OCI-LY1 (cell line): ENCODE results near the gene PIK3IP1.

ENCODE experiments used
- H2AFZ ChIP-seq: fragments of 200-600 bp; sonication (generic), shearing (Covaris generic); 2 replicates; pipeline ENCODE4 v1.6.0; 2014; ENCODE audit warnings: antibody characterized with exemption, mild to moderate bottlenecking, low read length
- H3F3A ChIP-seq: fragments of 200-600 bp; sonication (generic), shearing (Covaris generic); 2 replicates; pipeline ENCODE4 v1.6.0; 2014; ENCODE audit warnings: mild to moderate bottlenecking, antibody characterized with exemption, low read length, moderate library complexity; ENCODE audit not compliant: insufficient read depth
- H3K27ac ChIP-seq: fragments of 200-600 bp; sonication (generic); 2 replicates; pipeline ENCODE4 v1.5.1; 2014; ENCODE audit warnings: low read length, mixed run types, mild to moderate bottlenecking, low read depth; ENCODE audit not compliant: poor library complexity, severe bottlenecking
- H3K27me3 ChIP-seq: fragments of 200-600 bp; sonication (generic); 2 replicates; pipeline ENCODE4 v1.6.0; 2014; ENCODE audit warnings: antibody characterized with exemption, mild to moderate bottlenecking, low read length, moderate library complexity; ENCODE audit not compliant: insufficient read depth
- H3K36me3 ChIP-seq: fragments of 200-600 bp; sonication (generic); 2 replicates; pipeline ENCODE4 v1.6.1; 2014; ENCODE audit warnings: mild to moderate bottlenecking, antibody characterized with exemption, low read length, moderate library complexity, mixed read lengths; ENCODE audit not compliant: insufficient read depth
- H3K4me1 ChIP-seq: fragments of 200-600 bp; sonication (generic); 2 replicates; pipeline ENCODE4 v1.5.1; 2014; ENCODE audit warnings: mild to moderate bottlenecking, low read length, moderate library complexity; ENCODE audit not compliant: insufficient read depth, severe bottlenecking
- H3K4me2 ChIP-seq: fragments of 200-600 bp; sonication (generic), shearing (Covaris generic); 2 replicates; pipeline ENCODE4 v1.6.1; 2014; ENCODE audit warnings: low read length
- H3K4me3 ChIP-seq: fragments of 200-600 bp; sonication (generic); 2 replicates; pipeline ENCODE4 v1.5.1; 2014; ENCODE audit warnings: low read length, low read depth, mild to moderate bottlenecking, mixed read lengths; ENCODE audit not compliant: poor library complexity, severe bottlenecking
- H3K79me2 ChIP-seq: fragments of 200-600 bp; shearing (Covaris generic); 2 replicates; pipeline ENCODE4 v1.6.1; 2016; ENCODE audit warnings: mixed run types, low read length, mixed read lengths; ENCODE audit not compliant: insufficient read depth
- H3K9ac ChIP-seq: fragments of 200-600 bp; sonication (generic), shearing (Covaris generic); 2 replicates; pipeline ENCODE4 v1.6.1; 2014; ENCODE audit warnings: mild to moderate bottlenecking, low read length, mixed read lengths
- H3K9me2 ChIP-seq: fragments of 200-600 bp; sonication (generic), shearing (Covaris generic); 2 replicates; pipeline ENCODE4 v1.6.1; 2014; ENCODE audit warnings: low read depth, mild to moderate bottlenecking, low read length, mixed read lengths
- H3K9me3 ChIP-seq: fragments of 200-600 bp; shearing (Covaris generic); 2 replicates; pipeline ENCODE4 v1.6.1; 2014; ENCODE audit warnings: low read length, mixed read lengths
- H4K20me1 ChIP-seq: fragments of 200-600 bp; sonication (generic), shearing (Covaris generic); 2 replicates; pipeline ENCODE4 v1.6.0; 2016; ENCODE audit warnings: mild to moderate bottlenecking, low read length; ENCODE audit not compliant: insufficient read depth
- EZH2 ChIP-seq: fragments of 200-600 bp; sonication (generic), shearing (Covaris generic); IDR thresholded peaks from 2 replicates; pipeline ENCODE4 v1.8.0; 2017; ENCODE audit warnings: borderline replicate concordance, mixed run types, mild to moderate bottlenecking, antibody characterized with exemption, low read length, moderate library complexity, mixed read lengths
- TF ChIP-seq, protein P1 (sequence below): fragments of 200-600 bp; sonication (generic), shearing (Covaris generic); IDR thresholded peaks from 2 replicates; pipeline ENCODE4 v1.5.1; 2017; ENCODE audit warnings: mild to moderate bottlenecking, antibody characterized with exemption, low read length, moderate library complexity, mixed read lengths

PIK3IP1 gene

DNA sequence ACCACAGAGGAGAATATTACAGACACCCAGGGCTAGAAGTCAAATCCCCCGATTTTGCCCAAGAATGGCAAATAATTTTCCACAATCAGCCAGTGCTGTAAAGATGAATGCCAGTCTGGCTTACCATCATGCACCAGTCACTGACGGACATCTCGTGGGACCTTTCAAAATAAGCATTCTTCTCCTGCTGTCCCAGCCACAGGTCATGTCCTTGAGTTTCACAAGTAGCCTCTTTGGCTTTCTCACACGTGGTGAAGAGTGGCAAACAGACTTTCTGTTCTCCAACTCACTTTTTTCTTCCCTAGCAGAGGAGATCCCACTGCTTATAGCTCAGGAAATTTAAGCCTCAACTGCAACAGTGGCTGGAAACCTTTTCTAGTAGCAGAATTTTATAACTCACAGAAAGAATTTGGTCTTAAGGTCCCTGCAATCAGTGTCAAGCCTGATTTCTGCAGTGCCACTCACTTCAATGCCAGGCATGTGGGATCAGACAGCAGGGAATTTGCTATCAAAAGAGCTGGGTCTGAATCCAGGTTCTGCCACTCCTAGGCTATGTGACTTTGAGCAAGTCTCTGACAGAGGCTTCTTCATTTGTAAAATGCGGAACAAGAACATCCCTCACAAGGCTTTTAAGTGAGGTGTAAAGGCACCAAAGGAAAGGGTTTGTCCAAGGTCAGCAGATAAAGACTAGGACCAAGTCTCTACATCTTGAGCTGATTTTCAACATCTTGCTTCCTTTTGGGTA, 3.6 kb downstream of the PIK3IP1 start:
- Histone ChIP-seq H3K4me2 (peak overlapping the region; percentile 78), H3K79me2 (no peaks in the 10 kb centered on the region), H4K20me1 (no peaks in the 10 kb centered on the region), H3K36me3 (peaks cover 52% of the 10 kb centered on the region; the same call in 1 of the 2 replicates), H3K9ac (peak overlapping the region; percentile 70), H3K9me3 (no peaks in the 10 kb centered on the region), H3K4me1 (peaks cover 61% of the 10 kb centered on the region), H3K4me3 (peak overlapping the region; percentile 87), H3K9me2 (no peaks in the 10 kb centered on the region), H3F3A (peaks cover 6% of the 10 kb centered on the region; the same call in 1 of the 2 replicates), H3K27ac (peak overlapping the region; percentile 96), H2AFZ (no peak overlapping the region), H3K27me3 (no peaks in the 10 kb centered on the region)
- no peak for TF ChIP-seq EZH2
- TF ChIP-seq, protein P1, sequence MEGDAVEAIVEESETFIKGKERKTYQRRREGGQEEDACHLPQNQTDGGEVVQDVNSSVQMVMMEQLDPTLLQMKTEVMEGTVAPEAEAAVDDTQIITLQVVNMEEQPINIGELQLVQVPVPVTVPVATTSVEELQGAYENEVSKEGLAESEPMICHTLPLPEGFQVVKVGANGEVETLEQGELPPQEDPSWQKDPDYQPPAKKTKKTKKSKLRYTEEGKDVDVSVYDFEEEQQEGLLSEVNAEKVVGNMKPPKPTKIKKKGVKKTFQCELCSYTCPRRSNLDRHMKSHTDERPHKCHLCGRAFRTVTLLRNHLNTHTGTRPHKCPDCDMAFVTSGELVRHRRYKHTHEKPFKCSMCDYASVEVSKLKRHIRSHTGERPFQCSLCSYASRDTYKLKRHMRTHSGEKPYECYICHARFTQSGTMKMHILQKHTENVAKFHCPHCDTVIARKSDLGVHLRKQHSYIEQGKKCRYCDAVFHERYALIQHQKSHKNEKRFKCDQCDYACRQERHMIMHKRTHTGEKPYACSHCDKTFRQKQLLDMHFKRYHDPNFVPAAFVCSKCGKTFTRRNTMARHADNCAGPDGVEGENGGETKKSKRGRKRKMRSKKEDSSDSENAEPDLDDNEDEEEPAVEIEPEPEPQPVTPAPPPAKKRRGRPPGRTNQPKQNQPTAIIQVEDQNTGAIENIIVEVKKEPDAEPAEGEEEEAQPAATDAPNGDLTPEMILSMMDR: no peak

DNA sequence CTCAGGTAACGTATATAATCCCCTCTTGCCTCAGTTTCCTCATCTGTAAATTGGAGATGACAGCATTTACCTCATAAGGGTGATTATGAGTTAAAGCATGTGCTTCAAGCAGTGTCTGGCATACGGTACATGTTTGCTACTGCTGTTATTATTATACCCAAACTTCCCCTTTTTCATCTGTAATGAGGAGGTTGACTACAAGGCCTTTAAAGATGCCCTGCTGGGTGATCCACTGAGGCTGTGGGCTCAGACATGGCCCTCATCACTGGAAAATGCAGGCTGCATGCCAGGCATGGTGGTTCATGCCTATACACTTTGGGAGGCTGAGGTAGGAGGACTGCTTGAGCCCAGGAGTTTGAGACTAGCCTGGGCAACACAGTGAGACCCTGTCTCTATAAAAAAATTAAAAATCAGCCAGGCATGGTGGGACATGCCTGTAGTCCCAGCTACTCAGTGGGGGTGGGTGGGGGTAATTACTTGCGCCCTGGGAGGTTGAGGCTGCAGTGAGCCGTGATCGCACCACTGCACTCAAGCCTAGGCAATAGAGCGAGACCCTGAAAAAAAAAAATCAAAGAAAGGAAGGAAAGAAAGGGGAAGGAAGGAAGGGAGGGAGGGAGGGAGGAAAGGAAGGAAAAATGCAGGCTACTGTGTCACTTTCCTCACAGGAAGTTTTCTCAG, 4.3 kb downstream of the PIK3IP1 start:
- H4K20me1 ChIP-seq: no peaks in the 10 kb centered on the region
- peak overlapping the region; percentile 70; the same call in 1 of the 2 replicates for H3K9ac ChIP-seq
- H3K4me1 ChIP-seq: peaks cover 54% of the 10 kb centered on the region
- no peak overlapping the region for H2AFZ ChIP-seq
- H3K36me3 ChIP-seq: peaks cover 60% of the 10 kb centered on the region
- H3F3A ChIP-seq: peaks cover 6% of the 10 kb centered on the region; the same call in 1 of the 2 replicates
- peak overlapping the region; percentile 78 for H3K4me2 ChIP-seq
- H3K27ac ChIP-seq: peak overlapping the region; percentile 96
- H3K79me2 ChIP-seq: no peaks in the 10 kb centered on the region
- H3K9me3 ChIP-seq: no peaks in the 10 kb centered on the region
- TF ChIP-seq, protein P1: no peak
- no peak for TF ChIP-seq EZH2
- no peaks in the 10 kb centered on the region for H3K27me3 ChIP-seq
- H3K4me3 ChIP-seq: peak overlapping the region; percentile 87
- H3K9me2 ChIP-seq: no peaks in the 10 kb centered on the region

DNA sequence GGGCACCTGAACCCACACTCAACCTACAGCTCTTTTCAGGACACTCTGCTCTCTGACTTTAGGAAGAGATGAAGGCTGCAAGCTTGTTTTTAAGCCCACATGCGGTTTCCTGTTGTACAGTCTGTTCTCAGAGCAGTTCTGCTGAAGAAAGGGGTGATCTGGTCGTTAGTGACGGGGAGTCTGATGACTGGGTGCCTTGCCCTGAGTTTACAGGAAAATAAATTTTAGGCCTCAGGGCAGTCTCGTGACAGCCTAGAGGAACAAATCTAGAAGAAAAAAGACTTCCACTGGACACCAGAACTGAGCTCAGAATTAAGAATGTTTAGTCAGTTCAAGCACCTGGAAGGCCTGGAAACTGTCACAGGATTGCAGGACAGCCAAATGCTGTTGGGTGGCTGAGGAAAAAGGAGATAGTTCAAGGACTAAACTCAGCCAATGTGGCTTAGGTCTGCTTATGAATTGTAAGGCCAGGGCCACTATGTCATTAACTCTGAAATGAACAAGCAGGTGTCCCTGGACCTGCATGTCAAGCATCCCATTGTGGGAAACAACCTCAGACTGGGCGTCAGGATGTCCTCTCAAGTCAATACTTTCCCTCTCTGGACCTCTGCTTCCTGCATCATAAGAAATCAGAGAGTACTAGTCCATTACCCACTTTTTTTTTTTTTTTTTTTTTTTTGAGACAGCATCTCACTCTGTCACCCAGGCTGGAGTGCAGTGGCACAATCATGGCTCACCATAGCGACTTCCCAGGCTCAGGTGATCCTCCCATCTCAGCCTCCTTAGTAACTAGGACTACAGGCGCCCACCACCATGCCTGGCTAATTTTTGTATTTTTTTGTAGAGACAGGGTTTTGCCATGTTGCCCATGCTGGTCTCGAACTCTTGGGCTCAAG, 5.7 kb downstream of the PIK3IP1 start:
- H2AFZ ChIP-seq: no peak overlapping the region
- H3K9ac ChIP-seq: peak overlapping the region; percentile 21; the same call in 1 of the 2 replicates
- no peak for TF ChIP-seq EZH2
- TF ChIP-seq, protein P1: no peak
- H3K9me3 ChIP-seq: no peaks in the 10 kb centered on the region
- no peaks in the 10 kb centered on the region for H3K27me3 ChIP-seq
- H3F3A ChIP-seq: peaks cover 6% of the 10 kb centered on the region; the same call in 1 of the 2 replicates
- H3K27ac ChIP-seq: peak overlapping the region; percentile 96
- no peaks in the 10 kb centered on the region for H4K20me1 ChIP-seq
- peak overlapping the region; percentile 35; the same call in 1 of the 2 replicates for H3K4me2 ChIP-seq
- H3K36me3 ChIP-seq: peaks cover 73% of the 10 kb centered on the region
- no peaks in the 10 kb centered on the region for H3K9me2 ChIP-seq
- no peaks in the 10 kb centered on the region for H3K79me2 ChIP-seq
- H3K4me3 ChIP-seq: no peak overlapping the region
- H3K4me1 ChIP-seq: peaks cover 48% of the 10 kb centered on the region
